ENCODE results near the gene C5orf52.

GRCh38 chr5:157669701-157670097, 1.6 kb upstream of the C5orf52 start:
- TF ChIP-seq, protein P1, sequence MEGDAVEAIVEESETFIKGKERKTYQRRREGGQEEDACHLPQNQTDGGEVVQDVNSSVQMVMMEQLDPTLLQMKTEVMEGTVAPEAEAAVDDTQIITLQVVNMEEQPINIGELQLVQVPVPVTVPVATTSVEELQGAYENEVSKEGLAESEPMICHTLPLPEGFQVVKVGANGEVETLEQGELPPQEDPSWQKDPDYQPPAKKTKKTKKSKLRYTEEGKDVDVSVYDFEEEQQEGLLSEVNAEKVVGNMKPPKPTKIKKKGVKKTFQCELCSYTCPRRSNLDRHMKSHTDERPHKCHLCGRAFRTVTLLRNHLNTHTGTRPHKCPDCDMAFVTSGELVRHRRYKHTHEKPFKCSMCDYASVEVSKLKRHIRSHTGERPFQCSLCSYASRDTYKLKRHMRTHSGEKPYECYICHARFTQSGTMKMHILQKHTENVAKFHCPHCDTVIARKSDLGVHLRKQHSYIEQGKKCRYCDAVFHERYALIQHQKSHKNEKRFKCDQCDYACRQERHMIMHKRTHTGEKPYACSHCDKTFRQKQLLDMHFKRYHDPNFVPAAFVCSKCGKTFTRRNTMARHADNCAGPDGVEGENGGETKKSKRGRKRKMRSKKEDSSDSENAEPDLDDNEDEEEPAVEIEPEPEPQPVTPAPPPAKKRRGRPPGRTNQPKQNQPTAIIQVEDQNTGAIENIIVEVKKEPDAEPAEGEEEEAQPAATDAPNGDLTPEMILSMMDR (IDR thresholded peaks at IDR 0.05; ENCODE audit: poor library complexity): no peak
- TF ChIP-seq EZH2 (IDR thresholded peaks at IDR 0.05; ENCODE audit: borderline replicate concordance) (no peak), EZH2phosphoT487 (IDR thresholded peaks at IDR 0.05; ENCODE audit: low read depth, severe bottlenecking, unreplicated experiment) (no peak)

All from hepatocyte (in vitro differentiated cells).